ENCODE results near the gene SLA2.
A peak's percentile ranks its signal among the peaks of the same experiment; 100 is the strongest.
"Not testable (repeated sequence)": the region's sequence is repeated elsewhere in the genome, so short reads cannot be mapped to it uniquely, and the experiment has no call there.

The SLA2 gene

GRCh38 chr20:36645998-36646397, at the start of gene SLA2:
Gene SLA2, minus strand, starts transcription at chr20:36646196. Its CDS starts 4,861 bp downstream, at chr20:36641335.
- no peaks in the 10 kb centered on the region for H3K27me3 ChIP-seq (ENCODE audit: control insufficient read depth, insufficient read depth, low read length)
- H3K9me3 ChIP-seq (ENCODE audit: control insufficient read depth, insufficient read depth, low read length), result no peaks in the 10 kb centered on the region
- H3K36me3 ChIP-seq (ENCODE audit: control insufficient read depth, insufficient read depth, low read length), result no peaks in the 10 kb centered on the region
- H3K4me1 ChIP-seq (ENCODE audit: control insufficient read depth, insufficient read depth, low read length), result peaks cover 5% of the 10 kb centered on the region
- H3K9ac ChIP-seq (ENCODE audit: low read depth, low read length), result no peak within 1 kb of the TSS
- no peak within 1 kb of the TSS for H3K4me3 ChIP-seq (ENCODE audit: low read depth, low read length)

- not testable (repeated sequence) for H3K27me3 ChIP-seq (ENCODE audit: control insufficient read depth, insufficient read depth, low read length); H3K9ac ChIP-seq (ENCODE audit: low read depth, low read length); H3K36me3 ChIP-seq (ENCODE audit: control insufficient read depth, insufficient read depth, low read length); H3K4me3 ChIP-seq (ENCODE audit: low read depth, low read length); H3K4me1 ChIP-seq (ENCODE audit: control insufficient read depth, insufficient read depth, low read length); H3K9me3 ChIP-seq (ENCODE audit: control insufficient read depth, insufficient read depth, low read length)
Observed at GRCh38 chr20:36695467-36695866, 49.5 kb upstream of the SLA2 start.

GRCh38 chr20:36688630-36689029, 42.6 kb upstream of the SLA2 start:
- H3K36me3 ChIP-seq (ENCODE audit: control insufficient read depth, insufficient read depth, low read length), result no peaks in the 10 kb centered on the region
- no peaks in the 10 kb centered on the region for H3K9me3 ChIP-seq (ENCODE audit: control insufficient read depth, insufficient read depth, low read length)
- no peaks in the 10 kb centered on the region for H3K27me3 ChIP-seq (ENCODE audit: control insufficient read depth, insufficient read depth, low read length)
- H3K9ac ChIP-seq (ENCODE audit: low read depth, low read length), result no peak overlapping the region
- no peaks in the 10 kb centered on the region for H3K4me1 ChIP-seq (ENCODE audit: control insufficient read depth, insufficient read depth, low read length)
- no peak overlapping the region for H3K4me3 ChIP-seq (ENCODE audit: low read depth, low read length)

DNA sequence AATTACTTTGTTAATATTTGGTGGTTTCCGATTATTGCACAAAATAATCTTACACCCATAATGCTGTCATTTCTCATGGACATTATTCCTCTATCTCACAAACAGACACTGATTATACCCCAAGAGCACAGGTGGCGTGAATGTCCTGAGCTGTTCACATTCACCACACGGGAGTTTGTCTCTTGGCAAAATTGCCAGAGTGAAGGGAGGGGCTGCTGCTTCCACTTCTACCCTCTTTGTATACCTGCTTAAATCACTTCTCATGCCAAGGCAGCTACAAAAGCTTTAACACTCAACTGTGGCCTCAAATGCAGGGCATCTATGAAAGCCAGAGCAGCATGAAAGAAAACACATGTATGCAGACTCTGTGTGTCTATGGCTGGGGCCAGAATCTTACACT, 41.9 kb upstream of the SLA2 start:
- no peak overlapping the region for H3K4me3 ChIP-seq (ENCODE audit: low read depth, low read length)
- no peaks in the 10 kb centered on the region for H3K9me3 ChIP-seq (ENCODE audit: control insufficient read depth, insufficient read depth, low read length)
- H3K27me3 ChIP-seq (ENCODE audit: control insufficient read depth, insufficient read depth, low read length), result no peaks in the 10 kb centered on the region
- no peak overlapping the region for H3K9ac ChIP-seq (ENCODE audit: low read depth, low read length)
- H3K36me3 ChIP-seq (ENCODE audit: control insufficient read depth, insufficient read depth, low read length), result no peaks in the 10 kb centered on the region
- no peaks in the 10 kb centered on the region for H3K4me1 ChIP-seq (ENCODE audit: control insufficient read depth, insufficient read depth, low read length)

DNA sequence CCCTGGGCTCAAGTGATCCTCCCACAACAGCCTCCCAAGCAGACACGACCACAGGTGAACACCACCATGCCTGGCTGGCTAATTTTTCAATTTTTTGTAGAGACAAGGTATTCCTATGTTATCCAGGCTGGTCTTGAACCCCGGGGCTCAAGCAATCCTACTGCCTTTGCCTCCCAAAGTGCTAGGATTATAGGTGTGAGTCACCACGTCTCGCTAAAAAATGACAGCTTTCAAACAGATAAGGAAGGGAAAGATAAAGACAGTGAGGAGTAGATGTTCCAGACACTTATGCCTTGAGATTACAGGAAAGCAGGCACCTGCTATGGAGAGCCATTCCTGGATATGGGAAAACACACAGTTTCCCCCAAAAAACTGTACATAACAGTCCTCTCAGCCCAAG, 40.9 kb upstream of the SLA2 start:
- no peak overlapping the region for H3K9ac ChIP-seq (ENCODE audit: low read depth, low read length)
- H3K9me3 ChIP-seq (ENCODE audit: control insufficient read depth, insufficient read depth, low read length), result no peaks in the 10 kb centered on the region
- H3K4me1 ChIP-seq (ENCODE audit: control insufficient read depth, insufficient read depth, low read length), result no peaks in the 10 kb centered on the region
- H3K4me3 ChIP-seq (ENCODE audit: low read depth, low read length), result no peak overlapping the region
- H3K36me3 ChIP-seq (ENCODE audit: control insufficient read depth, insufficient read depth, low read length), result no peaks in the 10 kb centered on the region
- no peaks in the 10 kb centered on the region for H3K27me3 ChIP-seq (ENCODE audit: control insufficient read depth, insufficient read depth, low read length)

GRCh38 chr20:36686504-36686903, 40.5 kb upstream of the SLA2 start:
- Histone ChIP-seq H3K27me3 (ENCODE audit: control insufficient read depth, insufficient read depth, low read length) (no peaks in the 10 kb centered on the region), H3K36me3 (ENCODE audit: control insufficient read depth, insufficient read depth, low read length) (no peaks in the 10 kb centered on the region), H3K4me1 (ENCODE audit: control insufficient read depth, insufficient read depth, low read length) (no peaks in the 10 kb centered on the region), H3K4me3 (ENCODE audit: low read depth, low read length) (no peak overlapping the region), H3K9ac (ENCODE audit: low read depth, low read length) (no peak overlapping the region), H3K9me3 (ENCODE audit: control insufficient read depth, insufficient read depth, low read length) (no peaks in the 10 kb centered on the region)

- Histone ChIP-seq H3K36me3 (ENCODE audit: control insufficient read depth, insufficient read depth, low read length) (no peaks in the 10 kb centered on the region), H3K9me3 (ENCODE audit: control insufficient read depth, insufficient read depth, low read length) (no peaks in the 10 kb centered on the region), H3K27me3 (ENCODE audit: control insufficient read depth, insufficient read depth, low read length) (no peaks in the 10 kb centered on the region), H3K4me1 (ENCODE audit: control insufficient read depth, insufficient read depth, low read length) (no peaks in the 10 kb centered on the region), H3K9ac (ENCODE audit: low read depth, low read length) (no peak overlapping the region), H3K4me3 (ENCODE audit: low read depth, low read length) (no peak overlapping the region)
Observed at GRCh38 chr20:36684747-36685146, 38.8 kb upstream of the SLA2 start.

DNA sequence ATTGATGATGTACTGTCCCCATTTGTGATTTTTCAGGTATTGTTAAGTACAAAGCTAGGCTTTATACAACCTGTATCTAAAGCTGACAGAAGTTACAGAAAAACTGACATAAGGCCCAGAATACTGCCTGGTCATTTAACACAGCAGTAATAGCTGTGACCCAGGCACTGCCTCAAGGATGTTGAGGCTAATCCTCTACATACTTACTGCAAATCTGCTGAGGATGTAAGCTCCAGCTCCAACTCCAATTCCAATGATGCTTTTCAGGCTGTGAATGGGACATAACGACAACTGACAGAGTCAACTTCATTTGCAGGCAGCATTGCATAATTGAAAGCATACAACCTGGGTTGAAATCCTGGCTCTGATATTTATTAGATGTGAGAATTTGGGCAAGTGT, 36.3 kb upstream of the SLA2 start:
- Histone ChIP-seq H3K9me3 (ENCODE audit: control insufficient read depth, insufficient read depth, low read length) (no peaks in the 10 kb centered on the region), H3K4me3 (ENCODE audit: low read depth, low read length) (no peak overlapping the region), H3K4me1 (ENCODE audit: control insufficient read depth, insufficient read depth, low read length) (no peaks in the 10 kb centered on the region), H3K9ac (ENCODE audit: low read depth, low read length) (no peak overlapping the region), H3K36me3 (ENCODE audit: control insufficient read depth, insufficient read depth, low read length) (no peaks in the 10 kb centered on the region), H3K27me3 (ENCODE audit: control insufficient read depth, insufficient read depth, low read length) (no peaks in the 10 kb centered on the region)

GRCh38 chr20:36677422-36677771, 31.4 kb upstream of the SLA2 start:
- peak overlapping the region; percentile 80 for H3K4me3 ChIP-seq (ENCODE audit: low read depth, low read length)

GRCh38 chr20:36676701-36677421, 30.9 kb upstream of the SLA2 start:
- H3K27me3 ChIP-seq (ENCODE audit: control insufficient read depth, insufficient read depth, low read length), result no peaks in the 10 kb centered on the region
- no peaks in the 10 kb centered on the region for H3K4me1 ChIP-seq (ENCODE audit: control insufficient read depth, insufficient read depth, low read length)
- H3K9ac ChIP-seq (ENCODE audit: low read depth, low read length), result peak overlapping the region; percentile 66
- H3K9me3 ChIP-seq (ENCODE audit: control insufficient read depth, insufficient read depth, low read length), result no peaks in the 10 kb centered on the region
- peak overlapping the region; percentile 80 for H3K4me3 ChIP-seq (ENCODE audit: low read depth, low read length)
- no peaks in the 10 kb centered on the region for H3K36me3 ChIP-seq (ENCODE audit: control insufficient read depth, insufficient read depth, low read length)

More at GRCh38 chr20:36677422-36677771, 31.4 kb upstream of the SLA2 start:
- H3K4me1 ChIP-seq (ENCODE audit: control insufficient read depth, insufficient read depth, low read length), result no peaks in the 10 kb centered on the region
- no peaks in the 10 kb centered on the region for H3K36me3 ChIP-seq (ENCODE audit: control insufficient read depth, insufficient read depth, low read length)
- no peaks in the 10 kb centered on the region for H3K9me3 ChIP-seq (ENCODE audit: control insufficient read depth, insufficient read depth, low read length)
- H3K27me3 ChIP-seq (ENCODE audit: control insufficient read depth, insufficient read depth, low read length), result no peaks in the 10 kb centered on the region
- H3K9ac ChIP-seq (ENCODE audit: low read depth, low read length), result peak overlapping the region; percentile 47

DNA sequence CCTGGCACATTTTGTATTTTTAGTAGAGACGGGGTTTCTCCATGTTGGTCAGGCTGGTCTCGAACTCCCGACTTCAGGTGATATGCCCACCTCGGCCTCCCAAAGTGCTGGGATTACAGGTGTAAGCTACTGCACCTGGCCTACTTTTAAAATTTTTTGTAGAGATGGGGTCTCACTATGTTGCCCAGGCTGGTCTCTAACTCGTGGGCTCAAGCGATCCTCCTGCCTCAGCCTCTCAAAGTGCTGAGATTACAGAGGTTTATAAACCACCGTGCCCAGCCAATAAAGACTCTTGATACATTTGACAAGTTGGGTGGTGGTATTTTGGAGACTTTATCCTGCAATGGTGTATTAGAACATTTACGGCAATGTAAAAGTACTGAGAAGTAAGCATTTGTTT, 29.5 kb upstream of the SLA2 start:
- not testable (repeated sequence) for H3K9me3 ChIP-seq (ENCODE audit: control insufficient read depth, insufficient read depth, low read length); H3K27me3 ChIP-seq (ENCODE audit: control insufficient read depth, insufficient read depth, low read length); H3K4me1 ChIP-seq (ENCODE audit: control insufficient read depth, insufficient read depth, low read length); H3K9ac ChIP-seq (ENCODE audit: low read depth, low read length); H3K36me3 ChIP-seq (ENCODE audit: control insufficient read depth, insufficient read depth, low read length); H3K4me3 ChIP-seq (ENCODE audit: low read depth, low read length)

- Histone ChIP-seq H3K4me3 (ENCODE audit: low read depth, low read length) (no peak overlapping the region), H3K4me1 (ENCODE audit: control insufficient read depth, insufficient read depth, low read length) (no peaks in the 10 kb centered on the region), H3K9me3 (ENCODE audit: control insufficient read depth, insufficient read depth, low read length) (no peaks in the 10 kb centered on the region), H3K27me3 (ENCODE audit: control insufficient read depth, insufficient read depth, low read length) (no peaks in the 10 kb centered on the region), H3K9ac (ENCODE audit: low read depth, low read length) (no peak overlapping the region), H3K36me3 (ENCODE audit: control insufficient read depth, insufficient read depth, low read length) (peaks cover 3% of the 10 kb centered on the region)
Observed at GRCh38 chr20:36672991-36673390, 27.0 kb upstream of the SLA2 start.
